MM.1S (cell line): Measurements from ENCODE around the gene ISCA1.

ENCODE experiments used
- DNase-seq: peaks from one replicate; pipeline ENCODE4 v3.0.0-alpha.2; 2015
- H2AFZ ChIP-seq: fragments of 300-600 bp; sonication (generic); 2 replicates; pipeline ENCODE4 v1.6.0; 2016; ENCODE audit warnings: antibody characterized with exemption, low read length
- H3F3A ChIP-seq: fragments of 300-600 bp; sonication (generic); 2 replicates; pipeline ENCODE4 v1.6.1; 2016; ENCODE audit warnings: mild to moderate bottlenecking, antibody characterized with exemption, low read length, moderate library complexity, mixed read lengths; ENCODE audit not compliant: insufficient read depth
- H3K27ac ChIP-seq: fragments of 300-600 bp; sonication (generic); 2 replicates; pipeline ENCODE4 v1.5.1; 2016; ENCODE audit warnings: mild to moderate bottlenecking, low read length
- H3K27me3 ChIP-seq: fragments of 300-600 bp; sonication (generic); replicated peaks from 2 replicates; pipeline ENCODE4 v1.6.0; 2016; ENCODE audit warnings: low read length; ENCODE audit not compliant: insufficient read depth
- H3K36me3 ChIP-seq: fragments of 300-600 bp; sonication (generic); replicated peaks from 2 replicates; pipeline ENCODE4 v1.6.1; 2016; ENCODE audit warnings: mild to moderate bottlenecking, low read length, mixed read lengths; ENCODE audit not compliant: insufficient read depth
- H3K4me1 ChIP-seq: fragments of 300-600 bp; sonication (generic); 2 replicates; pipeline ENCODE4 v1.6.1; 2016; ENCODE audit warnings: low read length, mixed read lengths
- H3K4me2 ChIP-seq: fragments of 300-600 bp; sonication (generic); 2 replicates; pipeline ENCODE4 v1.6.0; 2016; ENCODE audit warnings: low read depth, low read length
- H3K4me3 ChIP-seq: fragments of 300-600 bp; sonication (generic); 2 replicates; pipeline ENCODE4 v1.5.1; 2016; ENCODE audit warnings: low read length, mixed read lengths
- H3K79me2 ChIP-seq: fragments of 300-600 bp; sonication (generic); 2 replicates; pipeline ENCODE4 v1.6.1; 2016; ENCODE audit warnings: mixed run types, low read length, mixed read lengths
- H3K9ac ChIP-seq: fragments of 300-600 bp; sonication (generic); 2 replicates; pipeline ENCODE4 v1.6.1; 2016; ENCODE audit warnings: low read length, mixed read lengths
- H3K9me2 ChIP-seq: fragments of 300-600 bp; sonication (generic); replicated peaks from 2 replicates; pipeline ENCODE4 v1.6.1; 2016; ENCODE audit warnings: mild to moderate bottlenecking, low read length, mixed read lengths; ENCODE audit not compliant: insufficient read depth
- H3K9me3 ChIP-seq: fragments of 300-600 bp; sonication (generic); replicated peaks from 2 replicates; pipeline ENCODE4 v1.6.1; 2016; ENCODE audit warnings: mild to moderate bottlenecking, low read length, mixed read lengths; ENCODE audit not compliant: insufficient read depth
- H4K20me1 ChIP-seq: fragments of 300-600 bp; sonication (generic); 2 replicates; pipeline ENCODE4 v1.6.1; 2016; ENCODE audit warnings: mild to moderate bottlenecking, low read length, moderate library complexity, mixed read lengths; ENCODE audit not compliant: insufficient read depth
- EZH2 ChIP-seq: fragments of 300-600 bp; sonication (generic); optimal IDR thresholded peaks from 2 replicates; pipeline ENCODE3; 2017; ENCODE audit warnings: low read depth, mild to moderate bottlenecking, antibody characterized with exemption, low read length, mixed read lengths
- EZH2phosphoT487 ChIP-seq: fragments of 300-600 bp; sonication (generic); IDR thresholded peaks from 2 replicates; pipeline ENCODE4 v1.6.1; 2018; ENCODE audit warnings: antibody characterized with exemption, low read length
- TF ChIP-seq, protein P1 (sequence below): fragments of 300-600 bp; sonication (generic); IDR thresholded peaks from 2 replicates; pipeline ENCODE4 v1.5.1; 2016; ENCODE audit warnings: antibody characterized with exemption, low read length, mixed read lengths

The ISCA1 gene

DNA sequence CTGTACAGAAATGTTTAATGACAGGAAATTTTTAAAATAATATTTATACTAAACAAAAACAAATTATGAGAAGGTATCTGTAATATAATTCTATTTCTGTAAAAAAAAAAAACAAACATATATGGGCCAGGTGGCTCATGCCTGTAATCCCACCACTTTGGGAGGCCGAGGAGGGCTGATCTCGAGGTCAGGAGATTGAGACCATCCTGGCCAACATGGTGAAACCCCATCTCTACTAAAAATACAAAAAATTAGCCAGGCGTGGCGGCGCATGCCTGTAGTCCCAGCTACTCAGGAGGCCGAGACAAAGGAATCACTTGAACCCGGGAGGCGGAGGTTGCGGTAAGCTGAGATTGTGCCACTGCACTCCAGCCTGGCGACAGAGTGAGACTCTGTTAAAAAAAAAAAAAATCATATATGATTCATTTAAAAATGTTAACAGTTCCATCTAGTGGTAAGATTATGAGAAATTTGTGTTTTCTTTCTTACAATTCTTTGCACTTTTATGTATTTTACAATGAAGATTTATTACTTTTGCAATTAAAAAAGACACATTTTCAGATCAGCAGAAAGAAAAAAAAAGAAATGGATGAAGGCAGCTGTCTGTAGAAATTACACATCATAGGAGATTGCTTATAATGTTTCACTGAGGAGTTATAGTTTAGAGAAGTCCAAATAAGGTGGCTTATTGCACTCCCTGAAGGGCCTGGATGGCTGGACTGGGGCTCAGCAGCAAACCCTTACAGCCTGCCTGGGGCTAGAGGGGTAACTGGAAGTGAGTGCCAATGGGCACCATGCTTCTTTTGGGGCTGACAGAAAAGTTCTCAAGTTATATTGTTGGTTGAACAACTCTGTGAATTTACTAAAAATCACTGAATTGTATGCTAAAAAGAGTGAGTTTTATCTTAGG lies 43.2 kb downstream of the ISCA1 start:
- TF ChIP-seq EZH2phosphoT487 (no peak), EZH2 (no peak)
- TF ChIP-seq, protein P1, sequence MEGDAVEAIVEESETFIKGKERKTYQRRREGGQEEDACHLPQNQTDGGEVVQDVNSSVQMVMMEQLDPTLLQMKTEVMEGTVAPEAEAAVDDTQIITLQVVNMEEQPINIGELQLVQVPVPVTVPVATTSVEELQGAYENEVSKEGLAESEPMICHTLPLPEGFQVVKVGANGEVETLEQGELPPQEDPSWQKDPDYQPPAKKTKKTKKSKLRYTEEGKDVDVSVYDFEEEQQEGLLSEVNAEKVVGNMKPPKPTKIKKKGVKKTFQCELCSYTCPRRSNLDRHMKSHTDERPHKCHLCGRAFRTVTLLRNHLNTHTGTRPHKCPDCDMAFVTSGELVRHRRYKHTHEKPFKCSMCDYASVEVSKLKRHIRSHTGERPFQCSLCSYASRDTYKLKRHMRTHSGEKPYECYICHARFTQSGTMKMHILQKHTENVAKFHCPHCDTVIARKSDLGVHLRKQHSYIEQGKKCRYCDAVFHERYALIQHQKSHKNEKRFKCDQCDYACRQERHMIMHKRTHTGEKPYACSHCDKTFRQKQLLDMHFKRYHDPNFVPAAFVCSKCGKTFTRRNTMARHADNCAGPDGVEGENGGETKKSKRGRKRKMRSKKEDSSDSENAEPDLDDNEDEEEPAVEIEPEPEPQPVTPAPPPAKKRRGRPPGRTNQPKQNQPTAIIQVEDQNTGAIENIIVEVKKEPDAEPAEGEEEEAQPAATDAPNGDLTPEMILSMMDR, result no peak
- Histone ChIP-seq H3K27ac (no peak overlapping the region), H3K4me2 (no peak overlapping the region), H3K27me3 (no peaks in the 10 kb centered on the region), H2AFZ (no peak overlapping the region), H3K9me3 (no peaks in the 10 kb centered on the region), H3K4me1 (no peaks in the 10 kb centered on the region), H4K20me1 (no peaks in the 10 kb centered on the region), H3K36me3 (no peaks in the 10 kb centered on the region), H3K79me2 (no peaks in the 10 kb centered on the region), H3F3A (no peaks in the 10 kb centered on the region), H3K4me3 (no peak overlapping the region), H3K9me2 (no peaks in the 10 kb centered on the region), H3K9ac (no peak overlapping the region)
- no peak for DNase-seq

DNA sequence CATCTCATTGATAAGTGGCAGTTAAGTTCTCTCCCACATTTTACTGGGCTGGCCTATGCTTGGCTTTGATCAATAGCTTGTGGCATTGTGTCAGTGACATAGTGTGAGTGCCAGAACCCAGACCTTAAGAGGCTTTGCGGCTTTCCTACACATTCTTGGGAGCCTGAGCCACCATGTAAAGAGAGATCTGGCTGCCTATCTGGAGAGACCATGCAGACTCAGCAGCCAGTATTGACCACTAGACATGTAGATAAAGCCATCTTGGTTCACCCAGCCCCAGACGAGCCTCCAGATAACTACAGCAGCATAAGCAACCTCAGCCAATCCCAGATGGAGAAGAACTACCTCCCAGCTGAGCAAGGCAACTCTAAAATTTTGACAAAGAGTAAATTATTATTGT lies 51.5 kb downstream of the ISCA1 start:
- Histone ChIP-seq H3K27ac (no peak overlapping the region), H3F3A (no peaks in the 10 kb centered on the region), H3K4me3 (no peak overlapping the region), H3K4me1 (no peaks in the 10 kb centered on the region), H3K9me3 (no peaks in the 10 kb centered on the region), H3K4me2 (no peak overlapping the region), H3K27me3 (no peaks in the 10 kb centered on the region), H4K20me1 (no peaks in the 10 kb centered on the region), H3K9ac (no peak overlapping the region), H3K79me2 (no peaks in the 10 kb centered on the region), H2AFZ (no peak overlapping the region), H3K36me3 (no peaks in the 10 kb centered on the region), H3K9me2 (no peaks in the 10 kb centered on the region)
- TF ChIP-seq, protein P1, result no peak
- no peak for TF ChIP-seq EZH2phosphoT487
- no peak for TF ChIP-seq EZH2
- DNase-seq, result no peak

DNA sequence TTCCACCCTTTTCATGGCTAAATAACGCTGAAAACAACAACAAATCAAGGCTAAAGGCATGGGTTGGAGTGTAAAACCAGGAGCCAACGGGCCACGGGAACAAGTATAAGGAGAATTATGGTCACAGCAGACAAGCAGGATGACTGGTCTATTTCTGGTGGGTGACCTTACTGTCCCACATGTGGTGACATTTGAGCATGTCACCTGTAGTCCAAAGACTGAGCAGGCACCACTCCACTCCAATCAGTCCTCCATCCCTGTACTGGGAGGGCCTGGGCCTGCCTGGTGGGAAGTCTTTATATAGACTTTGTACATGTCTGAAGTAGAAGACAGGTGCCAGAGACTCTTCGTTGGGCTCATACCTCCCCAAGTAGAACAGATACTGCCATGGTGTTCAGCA lies 59.7 kb downstream of the ISCA1 start:
- no peak overlapping the region for H3K4me2 ChIP-seq
- no peak overlapping the region for H3K27ac ChIP-seq
- H3K79me2 ChIP-seq, result no peaks in the 10 kb centered on the region
- H2AFZ ChIP-seq, result no peak overlapping the region
- no peaks in the 10 kb centered on the region for H4K20me1 ChIP-seq
- no peaks in the 10 kb centered on the region for H3K9me2 ChIP-seq
- DNase-seq, result no peak
- no peaks in the 10 kb centered on the region for H3F3A ChIP-seq
- no peak overlapping the region for H3K9ac ChIP-seq
- H3K36me3 ChIP-seq, result no peaks in the 10 kb centered on the region
- no peaks in the 10 kb centered on the region for H3K9me3 ChIP-seq
- H3K4me1 ChIP-seq, result no peaks in the 10 kb centered on the region
- H3K4me3 ChIP-seq, result no peak overlapping the region
- no peaks in the 10 kb centered on the region for H3K27me3 ChIP-seq
- TF ChIP-seq, protein P1, result no peak
- TF ChIP-seq EZH2, result no peak
- no peak for TF ChIP-seq EZH2phosphoT487
